HG03442 (cell line): ENCODE measurements around the gene FOXJ3.

Source experiments
- ATAC-seq: cut with Tn5 transposase; IDR thresholded peaks from one replicate; pipeline ENCODE4 v1.9.1; 2021; ENCODE audit warnings: mild to moderate bottlenecking, moderate library complexity; ENCODE audit not compliant: unreplicated experiment

FOXJ3 gene

GRCh38 chr1:42334240-42335049, 590 bp downstream of the FOXJ3 start:
- peak; percentile 47 for ATAC-seq

- ATAC-seq: no peak
Observed at GRCh38 chr1:42333662-42334239, 1.3 kb downstream of the FOXJ3 start.

- ATAC-seq: no peak
Observed at GRCh38 chr1:42332877-42333276, 2.2 kb downstream of the FOXJ3 start.

GRCh38 chr1:42330215-42330614, 4.8 kb downstream of the FOXJ3 start:
- ATAC-seq: no peak

- ATAC-seq: no peak
Observed at GRCh38 chr1:42328916-42329496, 6.0 kb downstream of the FOXJ3 start.

GRCh38 chr1:42328047-42328625, 6.9 kb downstream of the FOXJ3 start:
- ATAC-seq: no peak

- ATAC-seq: no peak
Observed at GRCh38 chr1:42325014-42325402, 10.0 kb downstream of the FOXJ3 start.

GRCh38 chr1:42324398-42325013, 10.5 kb downstream of the FOXJ3 start:
- ATAC-seq: no peak

- no peak for ATAC-seq
Observed at GRCh38 chr1:42323551-42323950, 11.5 kb downstream of the FOXJ3 start.

GRCh38 chr1:42322577-42322976, 12.5 kb downstream of the FOXJ3 start:
- no peak for ATAC-seq

- ATAC-seq: no peak
Observed at GRCh38 chr1:42321731-42322130, 13.3 kb downstream of the FOXJ3 start.

- ATAC-seq: no peak
Observed at GRCh38 chr1:42320708-42321107, 14.3 kb downstream of the FOXJ3 start.

- ATAC-seq: no peak
Observed at GRCh38 chr1:42319871-42320484, 15.1 kb downstream of the FOXJ3 start.

- no peak for ATAC-seq
Observed at GRCh38 chr1:42319128-42319851, 15.7 kb downstream of the FOXJ3 start.

- ATAC-seq: no peak
Observed at GRCh38 chr1:42318601-42319000, 16.4 kb downstream of the FOXJ3 start.

- no peak for ATAC-seq
Observed at GRCh38 chr1:42317308-42317707, 17.7 kb downstream of the FOXJ3 start.

GRCh38 chr1:42316292-42316691, 18.7 kb downstream of the FOXJ3 start:
- no peak for ATAC-seq

- ATAC-seq: no peak
Observed at GRCh38 chr1:42315500-42315899, 19.5 kb downstream of the FOXJ3 start.

- ATAC-seq: no peak
Observed at GRCh38 chr1:42313970-42314369, 21.1 kb downstream of the FOXJ3 start.

- ATAC-seq: no peak
Observed at GRCh38 chr1:42312576-42313212, 22.3 kb downstream of the FOXJ3 start.
